ENCODE data around the gene PDLIM1. TPM values are rescaled to one million over a fixed set of nuclear protein-coding genes. Genes with fewer than 3 reads are reported as not detected.

PDLIM1 gene
- total and polyA plus RNA-seq, 9 of the 15 experiments (the other 6 are each of a cell fraction or from before 2014, with no cell fraction given), result 19.8 to 164 (median 39.1) TPM

GRCh38 chr10:95266674-95267095 lies 24.1 kb downstream of the PDLIM1 start (continued):
- TF ChIP-seq ATF1 (CRISPR knock-in tag; IDR thresholded peaks at IDR 0.05) (no peak), ATF1 (tag; IDR thresholded peaks at IDR 0.05) (no peak), HMBOX1 (IDR thresholded peaks at IDR 0.05) (peak; percentile 64; the same call in 1 of the 2 replicates), BACH1 (tag; IDR thresholded peaks at IDR 0.05) (peak; percentile 76; the same call in 1 of the 2 replicates), NEUROD1 (IDR thresholded peaks at IDR 0.05; ENCODE audit: borderline replicate concordance, low read depth, low read length, partially characterized antibody) (peak; percentile 80), VEZF1 (CRISPR knock-in tag; IDR thresholded peaks at IDR 0.05) (peak; percentile 26; the same call in 1 of the 2 replicates), JUN (IDR thresholded peaks at IDR 0.05; ENCODE audit: borderline replicate concordance, low read depth, low read length) (peak; percentile 86), JUN (CRISPR knock-in tag; IDR thresholded peaks at IDR 0.05; ENCODE audit: borderline replicate concordance) (no peak), MEF2A (IDR thresholded peaks at IDR 0.05; ENCODE audit: control insufficient read depth, low read depth, low read length) (no peak), DEAF1 (CRISPR knock-in tag; IDR thresholded peaks at IDR 0.05) (no peak), ZKSCAN1 (IDR thresholded peaks at IDR 0.05; ENCODE audit: low read depth, low read length) (no peak), PKNOX1 (IDR thresholded peaks at IDR 0.05) (no peak), NFXL1 (CRISPR knock-in tag; IDR thresholded peaks at IDR 0.05) (no peak), FOXK2 (conservative IDR thresholded peaks at IDR 0.05 in 1 of 2, IDR thresholded peaks at IDR 0.05 in 1 of 2; ENCODE audit: low read depth in 2 of 2) (no peak; a peak in 1 of 4 replicates), GABPB2 (CRISPR knock-in tag; conservative IDR thresholded peaks at IDR 0.05) (no peak), SIN3A (IDR thresholded peaks at IDR 0.05; ENCODE audit: borderline replicate concordance in 2 of 2, control insufficient read depth in 1 of 2, low read depth in 2 of 2, low read length in 2 of 2) (no peak), U2AF1 (optimal IDR thresholded peaks at IDR 0.05; ENCODE audit: low read depth, low read length) (no peak), RBBP5 (IDR thresholded peaks at IDR 0.05; ENCODE audit: borderline replicate concordance, insufficient read depth, low read length, poor library complexity, severe bottlenecking) (no peak), JUND (IDR thresholded peaks at IDR 0.05; ENCODE audit: borderline replicate concordance, low read depth, low read length) (peak; percentile 92), JUND (tag; IDR thresholded peaks at IDR 0.05; ENCODE audit: borderline replicate concordance, low read depth, low read length) (peak; percentile 98), SRF (CRISPR knock-in tag; IDR thresholded peaks at IDR 0.05) (peak in 1 of 2 experiments; percentile 73; a peak in 1 of 4 replicates)

Measured in K562 (cell line).